Left ventricle myocardium inferior (tissue), 1 donor: ENCODE results near the gene ACSS1. TPM values are rescaled to one million over a fixed set of nuclear protein-coding genes. Genes with fewer than 3 reads are reported as not detected.

Source experiments
- DNase-seq: peaks from one replicate; pipeline ENCODE4 v3.0.0-alpha.2; 2020
- H3K27ac ChIP-seq: fragments of 200-600 bp; replicated peaks from 2 replicates; pipeline ENCODE4 v1.8.0; 2021
- H3K27me3 ChIP-seq: fragments of 200-600 bp; 2 replicates; pipeline ENCODE4 v1.8.0; 2021; ENCODE audit warnings: low read depth
- H3K36me3 ChIP-seq: fragments of 200-600 bp; 2 replicates; pipeline ENCODE4 v1.8.0; 2021
- H3K4me1 ChIP-seq: fragments of 200-600 bp; 2 replicates; pipeline ENCODE4 v1.8.0; 2021
- H3K4me3 ChIP-seq: fragments of 200-600 bp; 2 replicates; pipeline ENCODE4 v1.8.0; 2021; ENCODE audit warnings: mild to moderate bottlenecking, moderate library complexity
- H3K9me3 ChIP-seq: fragments of 200-600 bp; replicated peaks from 2 replicates; pipeline ENCODE4 v1.8.0; 2021
- CTCF ChIP-seq: fragments of 200-600 bp; IDR thresholded peaks from 2 replicates; pipeline ENCODE4 v1.8.0; 2021; ENCODE audit warnings: antibody characterized with exemption, mild to moderate bottlenecking, borderline replicate concordance
- intact Hi-C: fragments of 100-400 bp; cut with micrococcal nuclease; formaldehyde crosslinking; loops from one replicate; pipeline ENCODE4 v1.11.0; 2022
- total RNA-seq: library from RNA; stranded (reverse); fragmentation: NEBNext Ultra II Directional; extraction: Animal tissue kit (Norgen Biotek cat#: 25700); gene quantifications from one replicate; pipeline ENCODE4 v1.2.1, GENCODE V29; 2021
- donor health status: DM: no; HTN: yes; CAD: no; lungs with severe emphysema.

The ACSS1 gene
- total RNA-seq, 1 donor from 2014 or later, result 159 TPM

GRCh38 chr20:24993337-24994185, 64.4 kb downstream of the ACSS1 start:
- peak; percentile 58 for TF ChIP-seq CTCF
- H3K27ac ChIP-seq, result peak overlapping the region; percentile 96
- no peak for DNase-seq
- H3K4me1 ChIP-seq, result peaks cover 76% of the 10 kb centered on the region
- H3K27me3 ChIP-seq, result no peaks in the 10 kb centered on the region
- no peaks in the 10 kb centered on the region for H3K36me3 ChIP-seq
- no peaks in the 10 kb centered on the region for H3K9me3 ChIP-seq
- intact Hi-C loops, result loop anchor here (2.0 to 10.0 kb wide), 3 partner anchors 71 to 401 kb away; partner anchors contain the start of gene ABHD12
- H3K4me3 ChIP-seq, result peak overlapping the region; percentile 93

- DNase-seq, result peak; percentile 97
- H3K36me3 ChIP-seq, result no peaks in the 10 kb centered on the region
- peak within 1 kb of the TSS; percentile 93 for H3K4me3 ChIP-seq
- peak within 1 kb of the TSS; percentile 96 for H3K27ac ChIP-seq
- TF ChIP-seq CTCF, result no peak
- no peaks in the 10 kb centered on the region for H3K27me3 ChIP-seq
- intact Hi-C loops, result loop anchor here (10.0 kb wide), 2 partner anchors 182 to 402 kb away; partner anchors contain the start of gene ABHD12
- H3K4me1 ChIP-seq, result peaks cover 68% of the 10 kb centered on the region
- no peaks in the 10 kb centered on the region for H3K9me3 ChIP-seq
Observed at GRCh38 chr20:24992487-24993205, 65.3 kb downstream of the ACSS1 start, which contains the start of gene APMAP. Gene APMAP (minus strand): TSS chr20:24992751. CDS start chr20:24992688, 63 bp downstream.

- Histone ChIP-seq H3K36me3 (no peaks in the 10 kb centered on the region), H3K4me1 (peaks cover 61% of the 10 kb centered on the region), H3K27me3 (no peaks in the 10 kb centered on the region), H3K9me3 (no peaks in the 10 kb centered on the region), H3K4me3 (peak overlapping the region; percentile 93), H3K27ac (peak overlapping the region; percentile 96)
- TF ChIP-seq CTCF, result no peak
- intact Hi-C loops, result loop anchor here (10.0 kb wide), 2 partner anchors 183 to 403 kb away; partner anchors contain the start of gene ABHD12
- no peak for DNase-seq
Observed at GRCh38 chr20:24991897-24992486, 65.9 kb downstream of the ACSS1 start.

- Histone ChIP-seq H3K27ac (no peak overlapping the region), H3K4me3 (peak overlapping the region; percentile 93), H3K4me1 (peaks cover 55% of the 10 kb centered on the region), H3K9me3 (no peaks in the 10 kb centered on the region), H3K27me3 (no peaks in the 10 kb centered on the region), H3K36me3 (no peaks in the 10 kb centered on the region)
- intact Hi-C loops, result loop anchor here (10.0 kb wide), 2 partner anchors 184 to 404 kb away; partner anchors contain the start of gene ABHD12
- DNase-seq, result no peak
- no peak for TF ChIP-seq CTCF
Observed at GRCh38 chr20:24990810-24991252, 67.1 kb downstream of the ACSS1 start.

GRCh38 chr20:24989162-24989561, 68.8 kb downstream of the ACSS1 start:
- no peak for TF ChIP-seq CTCF
- H3K27ac ChIP-seq, result no peak overlapping the region
- peaks cover 56% of the 10 kb centered on the region for H3K4me1 ChIP-seq
- intact Hi-C loops, result no loop called here
- no peak for DNase-seq
- H3K9me3 ChIP-seq, result no peaks in the 10 kb centered on the region
- H3K27me3 ChIP-seq, result no peaks in the 10 kb centered on the region
- no peaks in the 10 kb centered on the region for H3K36me3 ChIP-seq
- H3K4me3 ChIP-seq, result no peak overlapping the region
